Stimulated activated CD4-positive, alpha-beta T cell treated with anti-CD3 and anti-CD28 coated beads, Interleukin-2, amount 100 ng/mL, for 4 hours (primary cell): ENCODE measurements around the gene CD55.

Experiments
- DNase-seq: peaks from one replicate; pipeline ENCODE4 v3.0.0-alpha.2; 2020; ENCODE audit warnings: low read depth

Gene CD55

DNA sequence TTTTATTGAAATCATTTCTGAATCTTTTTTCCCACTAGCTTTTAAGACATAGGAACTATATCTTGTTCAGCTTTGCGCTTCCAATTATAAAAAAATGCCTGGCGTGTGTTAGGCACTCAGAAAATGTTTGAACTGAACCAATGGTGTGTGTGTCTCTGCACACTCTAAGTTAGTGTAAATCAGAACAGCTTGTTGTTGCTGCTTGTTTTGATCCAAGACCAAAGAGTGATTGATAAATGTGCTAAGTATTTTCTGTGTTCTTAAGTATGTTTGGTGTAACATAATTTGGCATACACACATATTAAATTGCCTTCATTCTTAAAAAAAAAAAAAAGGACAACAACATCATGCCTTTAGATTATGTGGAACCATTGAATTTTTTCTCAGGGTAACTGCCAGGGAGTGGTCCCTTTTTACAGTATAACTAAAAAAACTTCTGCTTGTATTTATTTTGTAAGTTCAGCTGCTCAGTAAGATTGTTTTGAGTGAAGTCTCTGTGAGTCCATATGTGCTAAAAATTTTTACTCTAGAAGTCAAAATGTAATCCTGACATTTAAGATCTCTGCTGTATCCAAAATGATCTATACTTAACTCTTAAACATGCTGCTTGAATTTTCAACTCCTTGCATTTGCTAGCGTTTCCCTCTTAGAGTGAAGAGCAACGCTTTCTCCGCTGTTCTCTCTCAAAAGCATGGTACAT lies 8.7 kb downstream of the CD55 start:
- DNase-seq, result no peak

DNA sequence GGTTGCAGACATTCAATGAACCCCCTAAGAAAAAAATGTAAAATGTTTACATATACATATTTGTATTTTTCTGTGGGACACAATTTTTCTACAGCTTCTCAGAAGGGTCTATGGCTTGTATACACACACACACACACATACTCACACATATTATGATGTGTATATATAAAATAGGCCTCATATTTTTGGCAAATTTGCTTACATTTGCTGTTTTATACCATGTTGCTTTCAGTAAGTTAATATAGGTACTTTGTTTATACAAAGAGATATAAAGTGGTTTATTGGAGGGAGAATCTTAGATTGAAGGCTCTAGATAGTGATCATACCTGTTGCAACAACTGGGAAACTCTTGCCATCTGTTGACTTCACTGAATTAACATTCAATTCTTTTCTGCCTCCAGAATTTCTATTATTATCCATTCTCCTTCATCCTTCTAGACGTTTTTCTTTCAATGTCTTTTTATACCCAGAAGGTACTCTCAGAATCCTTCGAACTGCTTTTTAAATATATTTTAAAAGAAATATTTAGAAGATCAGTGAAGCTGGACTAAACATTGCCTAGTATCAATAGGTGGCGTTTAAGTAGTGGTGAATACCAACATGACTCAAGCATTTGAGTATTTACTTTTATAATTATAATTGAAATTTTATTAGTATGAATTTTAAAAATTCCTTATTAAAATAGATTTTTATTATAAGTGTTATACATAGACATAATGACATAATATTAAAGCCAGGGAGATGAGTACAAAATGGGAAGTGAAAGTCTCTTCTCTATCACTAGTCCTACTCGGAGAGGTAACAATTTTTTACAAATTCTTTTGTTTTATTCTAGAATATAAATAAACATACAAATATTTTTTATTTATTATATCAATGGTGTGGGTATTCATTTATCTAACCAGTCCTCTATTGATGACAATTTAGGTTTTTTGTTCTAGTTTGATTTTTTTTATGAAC lies 10.2 kb downstream of the CD55 start:
- DNase-seq, result no peak

DNA sequence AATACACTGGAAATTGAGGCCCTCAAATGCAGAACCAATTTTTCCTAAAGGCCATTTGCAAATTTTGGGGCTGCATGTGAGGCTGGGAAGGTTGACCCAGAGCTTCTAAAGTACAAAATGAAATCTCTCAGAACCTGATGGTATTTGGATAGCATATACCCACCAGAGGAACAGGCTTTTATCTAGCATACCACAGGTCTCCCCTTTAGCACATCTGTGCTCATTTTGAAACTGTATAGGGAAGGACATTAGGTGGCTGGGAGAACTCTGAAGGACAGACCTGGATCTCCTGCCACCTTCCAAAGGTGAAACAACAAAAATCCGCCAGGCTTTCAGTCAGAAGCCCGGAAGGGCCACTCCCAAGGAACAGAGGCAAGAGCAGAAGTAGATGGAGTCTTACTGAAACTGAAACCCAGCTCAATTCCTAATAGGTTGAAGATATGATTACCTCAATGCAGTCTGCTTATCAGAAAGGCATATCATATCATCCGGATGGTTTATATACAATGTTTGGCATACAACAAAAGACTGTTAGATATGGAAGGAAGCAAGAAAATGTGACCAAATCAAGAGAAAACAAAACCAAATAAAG lies 11.6 kb downstream of the CD55 start:
- no peak for DNase-seq

DNA sequence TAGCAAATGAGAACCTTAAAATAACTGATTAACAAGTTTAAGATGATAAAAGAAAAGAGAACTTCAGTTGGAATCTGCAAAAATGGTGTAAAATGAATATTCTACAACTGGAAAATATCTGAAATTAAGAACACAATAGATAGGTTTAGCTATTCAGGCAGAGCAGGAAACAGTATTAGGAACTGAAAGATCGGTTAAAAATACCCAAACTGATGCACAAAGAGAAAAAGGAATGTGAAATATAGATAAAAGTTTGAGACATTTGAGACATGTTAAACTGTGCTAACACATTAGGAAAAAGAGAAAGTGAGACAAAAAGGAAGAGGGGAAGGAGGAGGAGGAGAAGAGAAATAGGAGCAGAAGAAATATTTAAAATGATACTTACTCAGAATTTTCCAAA lies 12.1 kb downstream of the CD55 start:
- DNase-seq, result no peak

DNA sequence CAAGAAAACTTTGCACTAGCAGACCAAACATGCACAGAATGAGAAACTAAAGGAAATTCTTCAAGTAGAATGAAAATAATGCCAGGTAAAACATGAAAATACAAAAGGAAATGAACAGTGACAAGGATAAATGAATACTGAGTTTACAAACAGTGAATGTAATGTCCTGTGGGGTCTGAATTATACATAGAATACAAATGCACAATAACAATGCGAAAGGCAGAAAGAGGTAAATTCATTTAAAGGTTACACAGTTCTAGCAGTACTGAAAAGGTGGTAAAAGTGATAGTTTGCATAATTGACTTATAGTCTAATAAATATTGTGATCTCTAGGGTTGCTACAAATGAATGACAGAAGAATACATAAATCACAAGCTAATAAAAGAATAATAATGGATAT lies 12.9 kb downstream of the CD55 start:
- no peak for DNase-seq

DNA sequence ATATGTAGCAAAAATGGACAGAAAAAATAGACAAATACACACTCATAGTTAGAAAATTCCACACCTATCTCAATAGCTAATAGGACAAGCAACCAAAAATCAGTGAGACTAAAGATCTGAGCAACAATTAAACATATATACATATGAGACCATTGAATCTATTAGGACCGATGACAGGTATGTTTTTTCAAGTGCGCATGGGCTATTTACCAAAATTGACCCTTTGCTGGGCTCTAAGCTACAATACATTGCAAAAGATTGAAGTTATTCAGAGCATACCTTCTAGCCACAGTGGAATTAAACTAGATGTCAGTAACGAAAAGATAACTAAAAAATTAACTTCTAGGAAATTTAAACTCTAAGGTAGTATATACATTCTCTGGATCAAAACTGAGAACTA lies 13.7 kb downstream of the CD55 start:
- no peak for DNase-seq

DNA sequence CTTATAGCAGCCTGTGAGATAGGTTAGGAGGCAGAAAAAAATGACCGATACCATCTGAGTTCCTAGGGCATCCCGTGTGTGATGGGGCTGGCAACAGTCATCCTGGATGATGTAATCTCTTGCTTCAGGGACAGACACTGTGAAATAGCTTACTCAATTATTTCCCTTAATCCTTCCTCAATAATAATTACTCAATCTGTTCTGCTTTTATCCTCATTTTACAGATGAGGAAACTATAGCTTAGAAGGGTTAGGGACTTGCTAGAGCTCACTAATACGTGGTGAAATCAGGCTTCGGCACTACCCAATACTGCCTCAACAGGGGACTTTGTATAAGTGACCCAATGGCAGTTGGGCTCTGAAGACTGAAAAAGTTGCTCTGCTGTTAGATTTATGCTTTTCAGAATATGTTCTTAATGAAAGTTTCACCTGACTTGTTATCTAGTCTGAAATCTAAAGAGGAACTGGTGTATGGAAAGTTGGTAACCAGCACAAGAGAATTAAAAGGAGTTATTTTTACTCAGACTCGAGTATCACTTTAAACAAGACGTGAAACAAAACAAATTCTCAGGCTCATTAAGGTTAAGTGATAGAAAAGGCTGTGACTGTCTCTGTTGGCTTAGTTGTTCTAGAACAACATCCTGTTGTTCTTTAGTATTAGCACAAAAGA lies 14.4 kb downstream of the CD55 start:
- no peak for DNase-seq

DNA sequence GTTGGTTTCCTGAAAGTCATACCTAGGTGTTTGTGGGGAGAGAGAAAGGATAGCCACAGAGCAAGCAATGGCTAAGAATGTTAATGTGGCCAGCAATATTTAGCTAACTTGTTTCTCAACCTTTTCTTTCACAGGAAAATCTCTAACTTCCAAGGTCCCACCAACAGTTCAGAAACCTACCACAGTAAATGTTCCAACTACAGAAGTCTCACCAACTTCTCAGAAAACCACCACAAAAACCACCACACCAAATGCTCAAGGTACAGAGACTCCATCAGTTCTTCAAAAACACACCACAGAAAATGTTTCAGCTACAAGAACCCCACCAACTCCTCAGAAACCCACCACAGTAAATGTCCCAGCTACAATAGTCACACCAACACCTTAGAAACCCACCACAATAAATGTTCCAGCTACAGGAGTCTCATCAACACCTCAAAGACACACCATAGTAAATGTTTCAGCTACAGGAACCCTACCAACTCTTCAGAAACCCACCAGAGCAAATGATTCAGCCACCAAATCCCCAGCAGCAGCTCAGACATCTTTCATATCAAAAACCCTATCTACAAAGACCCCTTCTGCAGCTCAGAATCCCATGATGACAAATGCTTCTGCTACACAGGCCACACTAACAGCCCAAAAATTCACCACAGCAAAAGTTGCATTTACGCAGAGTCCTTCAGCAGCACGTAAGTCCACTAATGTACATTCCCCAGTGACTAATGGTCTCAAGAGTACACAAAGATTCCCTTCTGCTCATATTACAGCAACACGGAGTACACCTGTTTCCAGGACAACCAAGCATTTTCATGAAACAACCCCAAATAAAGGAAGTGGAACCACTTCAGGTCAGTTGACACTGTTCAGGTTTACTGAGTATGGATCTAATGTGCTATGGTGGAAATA lies 15.3 kb downstream of the CD55 start:
- no peak for DNase-seq

DNA sequence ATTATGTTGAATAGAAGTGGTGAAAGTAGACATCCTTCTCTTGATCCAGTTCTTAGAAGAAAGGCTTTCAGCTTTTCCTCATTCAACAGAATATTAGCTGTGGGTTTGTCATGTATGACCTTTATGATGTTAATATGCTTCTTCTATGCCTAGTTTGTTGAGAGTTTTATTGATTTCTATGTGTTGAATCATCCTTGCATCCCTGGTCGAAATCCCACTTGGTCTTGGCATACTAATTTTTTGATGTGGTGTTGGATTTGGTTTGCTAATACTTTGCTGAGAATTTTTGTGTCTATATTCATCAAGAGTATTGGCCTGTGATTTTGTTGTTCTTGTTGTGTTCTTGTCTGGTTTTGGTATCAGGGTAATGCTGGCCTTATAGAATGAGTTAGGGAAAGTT lies 20.9 kb downstream of the CD55 start:
- no peak for DNase-seq

DNA sequence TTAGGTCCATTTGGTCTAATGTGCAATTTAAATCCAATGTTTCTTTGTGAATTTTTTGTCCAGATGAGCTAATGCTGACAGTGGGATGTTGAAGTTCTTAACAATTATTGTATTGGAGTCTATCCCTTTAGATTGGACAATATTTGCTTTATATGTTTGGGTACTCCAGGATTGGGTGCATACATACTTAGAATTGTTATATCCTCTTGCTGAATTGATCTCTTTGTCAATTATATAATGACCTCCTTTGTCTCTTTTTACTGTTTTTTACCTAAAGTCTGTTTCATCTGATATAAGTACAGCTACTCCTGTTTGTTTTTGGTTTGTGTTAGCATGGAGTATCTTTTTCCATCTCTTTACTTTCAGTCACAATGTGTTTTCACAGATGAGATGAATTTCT lies 22.2 kb downstream of the CD55 start:
- DNase-seq, result no peak

DNA sequence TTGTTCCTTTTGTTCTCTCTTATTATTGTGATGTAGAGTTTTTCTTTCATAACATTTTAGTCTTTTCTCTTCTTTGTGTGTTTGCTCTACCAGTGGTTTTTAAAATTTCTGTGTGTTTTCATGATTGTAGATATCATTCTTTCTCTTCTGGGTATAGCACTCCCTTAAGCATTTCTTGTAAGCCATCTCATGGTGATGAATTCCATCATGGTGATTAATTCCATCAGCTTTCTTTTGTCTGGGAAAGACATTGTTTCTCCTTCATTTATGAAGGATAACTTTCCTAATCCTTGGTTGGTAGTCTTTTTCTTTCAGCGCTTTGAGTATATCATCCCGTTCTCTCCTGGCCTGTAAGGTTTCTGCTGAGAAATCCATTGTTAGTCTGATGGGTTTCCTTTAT lies 22.7 kb downstream of the CD55 start:
- no peak for DNase-seq

DNA sequence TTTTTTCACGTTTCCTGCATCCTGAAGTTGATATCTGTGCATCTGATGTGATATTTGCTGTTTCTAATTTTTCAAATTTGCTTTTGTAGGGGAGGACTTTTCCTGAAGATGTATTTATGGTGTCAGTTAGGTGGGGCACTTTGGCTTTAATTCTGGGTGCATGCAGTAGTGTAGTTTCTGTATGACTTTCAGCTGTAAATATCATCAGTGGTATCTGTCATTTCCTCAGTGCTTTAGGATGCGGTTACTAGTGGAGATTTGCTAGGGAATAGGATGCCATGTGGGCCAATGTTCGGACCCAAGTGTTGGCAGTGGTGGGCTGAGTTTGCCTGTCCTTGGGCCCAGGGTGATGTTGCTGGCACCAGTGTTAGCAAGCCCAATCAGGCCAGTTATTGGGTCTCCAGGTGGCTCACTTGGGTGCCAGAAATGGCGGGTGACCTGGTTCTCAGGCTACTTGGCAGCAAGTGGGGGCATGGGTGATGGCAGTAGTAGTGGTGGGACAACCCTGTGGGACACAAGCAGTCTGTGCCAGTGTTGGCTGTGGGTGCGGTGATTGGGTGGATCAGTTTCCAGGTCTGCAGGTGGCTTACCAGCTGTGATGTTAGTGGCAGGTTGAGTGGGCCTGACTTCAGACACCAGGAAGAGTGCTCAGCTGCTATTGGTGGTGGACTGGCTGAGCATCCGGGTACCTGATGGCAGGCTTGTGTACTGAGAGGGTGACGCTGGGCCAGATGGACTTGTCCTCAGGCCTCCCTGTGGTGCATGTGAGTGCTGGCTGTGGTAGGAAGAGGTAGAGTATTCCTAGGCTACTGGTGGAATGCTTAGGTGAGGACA lies 24.4 kb downstream of the CD55 start:
- no peak for DNase-seq

DNA sequence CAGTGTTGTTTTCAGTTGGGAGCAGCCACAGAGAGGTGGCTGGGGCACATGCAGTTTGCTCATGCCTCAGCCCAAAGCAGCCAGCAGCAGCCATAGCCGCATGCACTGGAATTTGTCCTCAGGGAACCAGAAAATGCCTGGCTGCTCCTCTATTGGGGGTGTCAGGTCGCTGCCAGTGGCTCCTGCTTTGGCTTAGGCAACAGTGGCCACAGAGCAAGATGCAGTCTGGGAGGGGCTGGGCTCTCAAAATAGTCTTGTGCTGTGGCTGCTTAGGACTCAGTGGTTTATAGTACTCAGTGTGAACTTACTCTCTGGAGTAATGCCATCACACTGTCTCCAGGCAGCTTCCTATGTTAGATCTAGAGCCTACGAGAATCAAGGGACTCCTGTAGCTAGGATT lies 25.0 kb downstream of the CD55 start:
- no peak for DNase-seq

DNA sequence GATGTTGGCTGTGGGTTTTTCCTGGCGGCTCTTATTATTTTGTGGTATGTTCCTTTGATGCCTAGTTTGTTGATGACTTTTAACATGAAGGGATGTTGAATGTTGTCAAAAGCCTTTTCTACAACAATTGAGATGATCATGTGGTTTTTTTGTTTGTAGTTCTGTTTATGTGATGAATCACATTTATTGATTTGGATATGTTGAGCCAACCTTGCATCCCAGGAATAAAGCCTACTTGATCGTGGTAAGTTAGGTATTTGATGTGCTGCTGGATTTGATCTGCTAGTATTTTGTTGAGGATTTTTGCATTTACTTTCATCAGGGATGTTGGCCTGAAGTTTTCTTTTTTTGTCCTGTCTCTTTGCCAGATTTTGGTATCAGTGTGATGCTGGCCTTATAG lies 28.5 kb downstream of the CD55 start:
- no peak for DNase-seq

DNA sequence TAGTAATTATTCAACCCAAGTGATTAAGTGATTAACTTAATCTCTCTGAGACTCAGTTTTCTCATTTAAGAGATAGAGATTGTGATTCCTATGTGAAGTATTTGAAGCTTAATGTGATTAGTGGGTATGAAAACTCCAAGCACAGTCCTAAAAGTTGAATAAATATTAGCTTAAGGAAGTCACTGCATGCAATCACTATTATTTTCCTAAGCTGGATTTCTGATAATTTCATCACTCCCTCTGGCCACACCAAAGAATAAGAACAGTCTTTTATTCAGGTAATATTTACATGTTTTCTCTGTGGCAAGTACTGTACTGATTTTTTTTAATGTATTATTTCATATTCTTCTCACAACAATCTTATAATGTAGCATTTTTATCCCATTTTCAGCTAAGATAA lies 31.1 kb downstream of the CD55 start:
- DNase-seq, result no peak

DNA sequence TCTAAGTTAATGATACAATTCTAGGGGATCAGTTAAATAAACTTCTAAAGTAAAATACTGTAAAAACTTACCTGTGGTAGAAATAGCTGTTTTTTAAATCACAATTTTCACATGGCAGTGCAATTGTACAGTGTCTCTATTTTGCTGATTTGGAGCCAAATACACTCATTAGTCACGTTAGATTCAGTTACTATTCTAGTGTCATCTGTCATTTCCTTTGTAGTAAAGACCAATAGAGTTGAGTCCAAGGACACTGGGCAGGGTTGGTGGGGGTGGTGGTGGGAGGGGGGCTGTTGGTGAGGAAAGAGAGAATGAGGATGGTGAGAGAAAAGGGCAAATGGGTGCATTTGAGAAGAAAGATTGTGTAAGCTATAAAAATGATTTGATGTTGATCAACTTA lies 33.6 kb downstream of the CD55 start:
- no peak for DNase-seq

DNA sequence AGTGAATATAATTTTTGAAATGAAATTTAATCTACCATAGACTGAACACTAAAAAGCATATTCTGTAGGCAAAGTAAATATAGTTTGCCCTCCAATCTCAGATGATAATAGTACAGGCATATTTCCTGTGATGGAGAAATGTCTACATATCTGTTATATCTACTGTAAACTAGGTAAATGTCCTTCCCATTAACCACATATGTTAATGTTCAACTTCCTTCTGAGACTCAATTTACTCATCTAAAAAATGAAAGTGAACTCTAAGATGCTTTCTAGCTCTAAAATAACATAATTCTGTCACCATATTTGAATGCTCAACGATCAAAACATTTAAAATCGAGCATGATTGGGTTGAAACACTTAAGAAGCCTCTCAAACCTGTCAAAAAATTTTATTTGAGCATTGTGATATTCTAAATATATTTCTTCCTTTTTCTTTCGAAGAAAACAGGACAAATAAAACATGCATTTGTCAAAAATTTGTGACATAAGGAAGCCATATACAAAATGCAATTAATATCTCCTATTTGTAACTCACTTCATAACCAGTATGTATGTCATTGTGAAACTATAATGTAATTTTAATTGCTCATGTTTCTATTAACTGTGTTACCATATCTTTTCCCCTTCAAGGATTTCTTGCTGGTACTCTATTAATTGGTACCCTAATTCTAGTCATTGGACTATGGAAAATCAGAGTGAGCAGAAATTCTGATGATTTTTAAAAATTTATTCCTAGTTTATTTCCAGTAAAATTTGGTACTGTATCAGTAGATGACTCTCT lies 34.2 kb downstream of the CD55 start:
- no peak for DNase-seq

DNA sequence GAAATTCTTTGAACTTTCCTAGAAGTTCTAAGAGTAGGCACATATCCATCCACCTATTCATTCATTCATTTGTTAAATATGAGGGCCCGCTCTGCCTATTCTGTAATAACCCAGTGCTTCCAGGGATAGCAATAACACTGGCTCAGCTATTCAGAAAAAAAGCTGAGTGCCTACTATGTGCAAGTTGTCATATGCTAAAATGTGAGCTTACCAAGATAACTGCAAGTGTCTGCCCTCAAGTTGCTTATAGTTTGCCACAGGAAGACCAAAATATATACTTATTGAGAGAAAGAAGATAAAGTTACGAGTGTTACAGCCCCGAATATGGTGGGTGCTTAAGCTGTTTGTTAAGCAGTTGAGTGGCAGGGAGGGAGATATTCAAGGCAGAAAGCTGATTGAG lies 39.6 kb downstream of the CD55 start:
- no peak for DNase-seq

DNA sequence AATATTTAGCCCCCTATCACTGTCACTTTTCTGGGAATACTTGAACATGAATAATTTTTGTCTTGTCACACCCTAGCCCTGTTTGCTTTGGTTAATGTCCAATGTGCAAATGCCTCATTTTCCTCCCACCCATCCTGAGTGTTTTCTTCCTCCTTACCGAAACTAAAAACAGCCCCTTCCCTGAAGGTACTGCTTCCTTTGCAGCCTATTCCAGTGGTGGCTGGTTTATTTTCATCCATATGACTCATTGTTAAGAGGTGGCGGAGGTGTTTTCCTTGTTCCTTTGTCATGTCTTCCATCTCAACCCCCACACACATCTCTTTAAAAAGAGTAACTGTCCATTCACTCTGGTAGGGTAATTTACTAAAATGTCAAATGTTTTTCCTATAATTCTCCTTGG lies 40.4 kb downstream of the CD55 start:
- no peak for DNase-seq
